Omental fat pad (tissue), 4 donors: ENCODE results near the gene PFN1. TPM values are rescaled to one million over a fixed set of nuclear protein-coding genes. Genes with fewer than 3 reads are reported as not detected.
A peak's percentile ranks its signal among the peaks of the same experiment; 100 is the strongest.

Experiments used
- ATAC-seq: fragments of 150-250 bp; one replicate; pipeline ENCODE4 v1.9.1; 2016; ENCODE audit warnings: mild to moderate bottlenecking, moderate library complexity; ENCODE audit not compliant: low FRiP score
- DNase-seq: peaks from one replicate; pipeline ENCODE4 v3.0.0-alpha.2; 2019; ENCODE audit warnings: low spot score
- total RNA-seq, 4 donors: library from RNA; depleted of rRNA; stranded (reverse); fragments of >200 nt; gene quantifications; one replicate each; pipeline ENCODE4 v1.1.0, GENCODE V29; 2016
- TF ChIP-seq, protein P1 (sequence below), 3 donors: fragments of 450-650 bp; IDR thresholded peaks; one replicate each; pipeline ENCODE4 v1.5.1; 2016 to 2017; ENCODE audit warnings: antibody characterized with exemption in 3 of 3, mild to moderate bottlenecking in 3 of 3, moderate library complexity in 2 of 3

PFN1 gene
- total RNA-seq, 4 donors from 2014 or later: 444 to 699 (median 616) TPM

DNA sequence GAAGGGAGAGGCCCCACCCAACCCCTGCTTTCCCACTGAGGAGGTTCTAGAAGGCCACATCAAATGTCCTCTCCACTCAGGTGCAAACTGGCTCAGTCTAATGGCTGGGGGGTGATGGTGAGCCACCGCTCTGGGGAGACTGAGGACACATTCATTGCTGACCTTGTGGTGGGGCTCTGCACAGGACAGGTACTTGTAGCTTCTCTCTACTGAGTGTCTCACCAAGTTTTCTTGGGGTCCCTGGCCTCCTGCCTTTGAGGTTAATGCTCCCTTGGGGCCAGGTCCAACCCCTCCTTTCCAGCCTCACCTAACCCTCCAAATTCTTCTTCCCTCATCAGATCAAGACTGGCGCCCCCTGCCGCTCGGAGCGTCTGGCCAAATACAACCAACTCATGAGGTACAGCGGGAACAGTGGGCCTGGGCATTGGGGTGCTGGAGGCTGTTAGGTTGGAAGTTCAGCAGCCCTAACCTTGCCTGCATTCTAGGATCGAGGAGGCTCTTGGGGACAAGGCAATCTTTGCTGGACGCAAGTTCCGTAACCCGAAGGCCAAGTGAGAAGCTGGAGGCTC, 8.2 kb upstream of the PFN1 start:
- TF ChIP-seq, protein P1, sequence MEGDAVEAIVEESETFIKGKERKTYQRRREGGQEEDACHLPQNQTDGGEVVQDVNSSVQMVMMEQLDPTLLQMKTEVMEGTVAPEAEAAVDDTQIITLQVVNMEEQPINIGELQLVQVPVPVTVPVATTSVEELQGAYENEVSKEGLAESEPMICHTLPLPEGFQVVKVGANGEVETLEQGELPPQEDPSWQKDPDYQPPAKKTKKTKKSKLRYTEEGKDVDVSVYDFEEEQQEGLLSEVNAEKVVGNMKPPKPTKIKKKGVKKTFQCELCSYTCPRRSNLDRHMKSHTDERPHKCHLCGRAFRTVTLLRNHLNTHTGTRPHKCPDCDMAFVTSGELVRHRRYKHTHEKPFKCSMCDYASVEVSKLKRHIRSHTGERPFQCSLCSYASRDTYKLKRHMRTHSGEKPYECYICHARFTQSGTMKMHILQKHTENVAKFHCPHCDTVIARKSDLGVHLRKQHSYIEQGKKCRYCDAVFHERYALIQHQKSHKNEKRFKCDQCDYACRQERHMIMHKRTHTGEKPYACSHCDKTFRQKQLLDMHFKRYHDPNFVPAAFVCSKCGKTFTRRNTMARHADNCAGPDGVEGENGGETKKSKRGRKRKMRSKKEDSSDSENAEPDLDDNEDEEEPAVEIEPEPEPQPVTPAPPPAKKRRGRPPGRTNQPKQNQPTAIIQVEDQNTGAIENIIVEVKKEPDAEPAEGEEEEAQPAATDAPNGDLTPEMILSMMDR (IDR thresholded peaks at IDR 0.05): no peak
- DNase-seq (no peak), ATAC-seq (no peak)

DNA sequence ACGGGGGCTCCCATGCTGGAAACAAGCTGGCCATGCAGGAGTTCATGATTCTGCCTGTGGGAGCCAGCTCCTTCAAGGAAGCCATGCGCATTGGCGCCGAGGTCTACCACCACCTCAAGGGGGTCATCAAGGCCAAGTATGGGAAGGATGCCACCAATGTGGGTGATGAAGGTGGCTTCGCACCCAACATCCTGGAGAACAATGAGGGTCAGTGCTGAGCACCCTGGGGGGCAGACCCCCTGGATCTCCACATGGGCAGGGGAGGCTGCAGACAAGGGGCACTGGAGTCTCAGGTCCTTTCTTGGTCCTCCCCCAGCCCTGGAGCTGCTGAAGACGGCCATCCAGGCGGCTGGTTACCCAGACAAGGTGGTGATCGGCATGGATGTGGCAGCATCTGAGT, 6.8 kb upstream of the PFN1 start:
- no peak for ATAC-seq
- no peak for DNase-seq
- TF ChIP-seq, protein P1 (IDR thresholded peaks at IDR 0.05): no peak

DNA sequence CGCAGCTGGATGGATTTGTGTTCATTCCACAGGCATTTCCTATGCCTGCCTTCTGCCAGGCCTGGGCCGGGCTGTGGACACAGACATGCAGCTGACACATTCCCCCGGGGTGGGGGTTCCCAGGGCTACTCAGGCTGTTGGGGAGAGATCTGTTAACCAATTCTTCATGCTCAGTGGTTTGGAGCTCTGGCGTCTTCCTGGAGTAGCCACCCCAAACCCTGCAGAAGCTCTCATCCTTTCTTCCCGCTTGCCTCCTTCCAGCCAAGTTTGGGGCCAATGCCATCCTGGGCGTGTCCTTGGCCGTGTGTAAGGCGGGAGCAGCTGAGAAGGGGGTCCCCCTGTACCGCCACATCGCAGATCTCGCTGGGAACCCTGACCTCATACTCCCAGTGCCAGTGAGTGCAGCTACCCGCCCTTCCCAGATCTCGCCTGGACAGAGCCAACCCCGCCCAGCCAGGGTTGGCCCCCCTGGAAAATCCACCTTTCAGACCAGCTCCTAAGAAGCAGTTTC, 5.2 kb upstream of the PFN1 start:
- TF ChIP-seq, protein P1 (IDR thresholded peaks at IDR 0.05): no peak
- DNase-seq (no peak), ATAC-seq (no peak)

DNA sequence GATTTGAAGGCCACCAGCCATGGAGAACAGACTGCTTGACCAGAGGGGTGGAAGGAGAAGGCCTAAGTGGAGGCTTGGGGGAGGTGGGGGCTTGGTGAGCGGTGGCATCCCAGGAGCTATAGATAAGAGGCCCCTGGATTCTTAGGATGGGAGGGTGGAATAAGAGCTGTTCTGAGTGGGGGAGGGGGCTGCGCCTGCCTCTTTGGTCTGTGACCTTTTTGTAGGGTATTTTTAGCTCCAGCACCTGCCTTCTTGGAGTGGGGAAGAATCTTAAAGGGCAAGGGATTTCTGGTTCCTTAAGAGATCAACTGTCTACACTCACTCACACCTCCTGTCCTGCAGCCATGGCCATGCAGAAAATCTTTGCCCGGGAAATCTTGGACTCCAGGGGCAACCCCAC, 3.2 kb upstream of the PFN1 start:
- DNase-seq (no peak), ATAC-seq (no peak)
- TF ChIP-seq, protein P1 (IDR thresholded peaks at IDR 0.05): no peak

DNA sequence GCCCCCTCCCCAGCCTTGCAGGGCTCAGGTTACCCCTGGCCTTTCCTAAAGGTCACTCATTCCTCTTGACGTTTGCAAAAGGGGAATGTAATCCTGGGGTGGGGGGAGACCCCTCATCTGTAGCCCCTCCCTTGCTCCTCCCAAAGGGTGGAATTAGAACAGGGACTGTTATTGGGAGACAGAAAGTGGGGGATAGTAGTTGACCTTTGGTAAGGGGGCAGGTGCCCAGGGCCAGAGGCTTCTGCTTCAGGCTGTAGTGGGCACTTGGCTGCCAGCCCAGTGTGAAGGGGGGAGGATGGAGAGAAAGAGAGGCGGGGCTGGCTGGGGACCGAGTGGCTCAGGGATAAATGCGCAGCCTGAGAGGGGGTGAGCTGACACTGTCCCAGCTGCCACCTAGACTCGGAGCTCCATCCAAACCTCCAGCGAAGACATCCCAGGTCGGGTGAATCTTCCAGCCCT, 2.4 kb upstream of the PFN1 start, which contains the start of gene ENO3:
ENO3 (plus strand) TSS at position 374 of the 459 bp plus-strand sequence. CDS start 711 bp downstream, outside the sequence.
- TF ChIP-seq, protein P1 (IDR thresholded peaks at IDR 0.05): no peak
- no peak for ATAC-seq

DNA sequence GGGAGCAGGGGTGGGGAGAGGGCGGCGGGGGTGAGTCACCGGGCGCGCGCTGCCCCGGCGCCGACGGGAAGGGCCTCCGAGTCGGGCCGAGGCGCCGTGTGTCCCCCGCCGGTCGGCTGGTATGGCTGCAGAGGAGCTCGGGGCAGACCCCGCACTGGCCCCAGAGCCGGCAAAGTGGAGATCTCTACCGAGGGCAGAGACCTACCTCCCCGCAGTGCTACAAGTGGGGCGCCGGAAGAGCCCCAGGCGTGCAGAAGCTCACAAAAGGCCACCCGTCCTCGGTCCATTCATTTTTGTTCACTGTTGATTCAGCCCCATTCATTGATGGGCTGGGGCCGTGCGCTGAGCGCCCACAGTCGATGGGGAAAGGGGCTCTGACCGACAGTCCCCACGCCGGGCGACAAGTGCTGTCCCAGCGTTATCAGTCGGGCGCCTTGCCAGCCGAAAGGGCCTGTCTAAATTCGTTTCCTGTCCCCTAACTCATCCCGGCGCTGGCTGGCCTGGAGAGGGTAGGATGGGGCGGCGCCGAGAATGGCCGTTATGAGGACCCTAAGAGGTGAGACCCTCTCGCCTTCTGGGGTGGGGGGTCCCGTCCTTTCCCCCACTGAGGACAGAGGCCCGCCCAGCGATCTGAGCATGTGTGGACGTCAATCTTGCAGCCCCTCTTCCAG, 1.9 kb upstream of the PFN1 start:
- ATAC-seq (peak; percentile 61), DNase-seq (no peak)
- TF ChIP-seq, protein P1 (IDR thresholded peaks at IDR 0.05): no peak

More for the DNA sequence above, 2.4 kb upstream of the PFN1 start, which contains the start of gene ENO3:
- DNase-seq: no peak
